Measurements from ENCODE around the gene PRM2. TPM values are rescaled to one million over a fixed set of nuclear protein-coding genes. Genes with fewer than 3 reads are reported as not detected.

Gene PRM2
- total RNA-seq, 2 donors from 2014 or later = 343 TPM; not detected in 1

GRCh38 chr16:11231367-11231970 lies 44.8 kb downstream of the PRM2 start:
- no peaks in the 10 kb centered on the region for H3K36me3 ChIP-seq
- DNase-seq (ENCODE audit: low spot score) = no peak
- 74% methylated on average over 10 of the region's 10 CpGs for WGBS
- no peak overlapping the region for H3K27ac ChIP-seq
- H3K27me3 ChIP-seq (replicated peaks; ENCODE audit: insufficient read depth) = no peaks in the 10 kb centered on the region
- H3K9me3 ChIP-seq = no peaks in the 10 kb centered on the region
- H3K4me1 ChIP-seq (replicated peaks) = no peaks in the 10 kb centered on the region
- no peak overlapping the region for H3K4me3 ChIP-seq
- TF ChIP-seq POLR2AphosphoS5 (IDR thresholded peaks at IDR 0.05) = no peak
- TF ChIP-seq POLR2A (IDR thresholded peaks at IDR 0.05) = no peak
- no peak for TF ChIP-seq CTCF (IDR thresholded peaks at IDR 0.05)
- intact Hi-C loops (cut with DNase I) = no loop called here

- Histone ChIP-seq H3K4me1 (replicated peaks) (no peaks in the 10 kb centered on the region), H3K4me3 (no peak overlapping the region), H3K9me3 (no peaks in the 10 kb centered on the region), H3K36me3 (no peaks in the 10 kb centered on the region), H3K27me3 (replicated peaks; ENCODE audit: insufficient read depth) (no peaks in the 10 kb centered on the region), H3K27ac (peak overlapping the region in 1 of 2 donors; percentile 36)
- TF ChIP-seq POLR2AphosphoS5 (IDR thresholded peaks at IDR 0.05) (peak; percentile 87), POLR2A (IDR thresholded peaks at IDR 0.05) (no peak)
- peak; percentile 91 for DNase-seq (ENCODE audit: low spot score)
- 41% methylated on average over 4 of the region's 4 CpGs for WGBS
- intact Hi-C loops (cut with DNase I) = no loop called here
Measured at GRCh38 chr16:11229906-11230305, 46.4 kb downstream of the PRM2 start.

GRCh38 chr16:11229432-11229831 lies 46.8 kb downstream of the PRM2 start:
- no peaks in the 10 kb centered on the region for H3K9me3 ChIP-seq
- TF ChIP-seq POLR2A (IDR thresholded peaks at IDR 0.05) (no peak), POLR2AphosphoS5 (IDR thresholded peaks at IDR 0.05) (no peak), CTCF (IDR thresholded peaks at IDR 0.05) (no peak)
- no peak overlapping the region for H3K27ac ChIP-seq
- H3K36me3 ChIP-seq = no peaks in the 10 kb centered on the region
- no peak overlapping the region for H3K4me3 ChIP-seq
- DNase-seq (ENCODE audit: low spot score) = no peak
- H3K4me1 ChIP-seq (replicated peaks) = no peaks in the 10 kb centered on the region
- 47% methylated on average over 5 of the region's 5 CpGs for WGBS
- H3K27me3 ChIP-seq (replicated peaks; ENCODE audit: insufficient read depth) = no peaks in the 10 kb centered on the region
- intact Hi-C loops (cut with DNase I) = no loop called here

- Histone ChIP-seq H3K4me1 (replicated peaks) (no peaks in the 10 kb centered on the region), H3K36me3 (no peaks in the 10 kb centered on the region), H3K4me3 (no peak overlapping the region), H3K9me3 (no peaks in the 10 kb centered on the region), H3K27me3 (replicated peaks; ENCODE audit: insufficient read depth) (no peaks in the 10 kb centered on the region), H3K27ac (no peak overlapping the region)
- intact Hi-C loops (cut with DNase I) = no loop called here
- no peak for TF ChIP-seq CTCF (IDR thresholded peaks at IDR 0.05)
- TF ChIP-seq POLR2A (IDR thresholded peaks at IDR 0.05) = no peak
- TF ChIP-seq POLR2AphosphoS5 (IDR thresholded peaks at IDR 0.05) = no peak
- WGBS = 86% methylated on average over 18 of the region's 18 CpGs
- no peak for DNase-seq (ENCODE audit: low spot score)
Measured at GRCh38 chr16:11225677-11226549, 50.4 kb downstream of the PRM2 start.

Small RNA genes lying within 50 kb of the gene (microRNA-seq; reads per million reads assigned to microRNA genes)
- gene MIR548H2 = not detected

Small RNA genes lying within 50 kb of the gene (small RNA-seq; reads per million reads assigned to genes)
- gene MIR548H2 = 0 reads per million in 2 donors
- gene RF00019 = 0 reads per million in 2 donors
- 0 reads per million in 2 donors for gene RF00554

Other genes starting within 250 kb of the PRM2 start
- gene SOCS1, start 20.3 kb downstream of the PRM2 start, total RNA-seq = 1 to 10 TPM; 2.6 to 8.2 TPM
- not detected for gene TNP2, start 7.2 kb downstream of the PRM2 start, total RNA-seq
- not detected for gene PRM3, start 2.9 kb downstream of the PRM2 start, total RNA-seq
- 100 to 1,000 TPM in 1 of 2 donors, 1 to 10 TPM in 1; 1.8 to 992 TPM for gene PRM1, start 4.8 kb upstream of the PRM2 start, total RNA-seq
- 10 to 100 TPM in 1 of 2 donors, 1 to 10 TPM in 1; 6.0 to 16.3 TPM for gene RMI2, start 69.0 kb upstream of the PRM2 start, total RNA-seq

All from prostate gland (tissue), 2 donors.